ENCODE measurements around the gene FARP1.

- TF ChIP-seq CTCF (IDR thresholded peaks at IDR 0.05; ENCODE audit: low read depth, low read length, poor library complexity, severe bottlenecking) = no peak
- TF ChIP-seq EZH2phosphoT487 (IDR thresholded peaks at IDR 0.05; ENCODE audit: borderline replicate concordance, low read length) = no peak
Observed at GRCh38 chr13:98476106-98476505, 333.2 kb downstream of the FARP1 start.

Data from DOHH2 (cell line).